IgD-negative memory B cell (primary cell): ENCODE results near the gene GSG1L. TPM values are rescaled to one million over a fixed set of nuclear protein-coding genes. Genes with fewer than 3 reads are reported as not detected.
"Not testable (repeated sequence)": the region's sequence is repeated elsewhere in the genome, so short reads cannot be mapped to it uniquely, and the experiment has no call there.

Experiments
- H3K27ac Mint-ChIP-seq, 3 donors: one replicate each; pipeline ENCODE4 v1.8.0; 2020 to 2022; ENCODE audit warnings: mild to moderate bottlenecking in 3 of 3, mixed read lengths in 3 of 3, moderate library complexity in 1 of 3
- H3K27me3 Mint-ChIP-seq: one replicate; pipeline ENCODE4 v1.8.0; 2021; ENCODE audit warnings: mixed read lengths
- H3K36me3 Mint-ChIP-seq: one replicate; pipeline ENCODE4 v1.8.0; 2020; ENCODE audit warnings: mild to moderate bottlenecking, mixed read lengths
- H3K4me1 Mint-ChIP-seq, 3 donors: one replicate each; pipeline ENCODE4 v1.8.0; 2020 to 2022; ENCODE audit warnings: mixed read lengths in 3 of 3, mild to moderate bottlenecking in 1 of 3
- H3K4me3 Mint-ChIP-seq, 4 donors: one replicate each; pipeline ENCODE4 v1.8.0; 2020 to 2022; ENCODE audit warnings: mild to moderate bottlenecking in 4 of 4, mixed read lengths in 4 of 4, moderate library complexity in 3 of 4
- H3K9me3 Mint-ChIP-seq, 3 donors: one replicate each; pipeline ENCODE4 v1.8.0; 2020 to 2021; ENCODE audit warnings: mixed read lengths in 3 of 3, mild to moderate bottlenecking in 1 of 3
- polyA plus RNA-seq: library from polyadenylated mRNA; unstranded; fragments of 300-500 nt; fragmentation: Illumina TruSeq; gene quantifications from one replicate; pipeline ENCODE4 v1.2.3, GENCODE V29; 2021

Gene GSG1L
- polyA plus RNA-seq, 1 donor from 2014 or later, result not detected

DNA sequence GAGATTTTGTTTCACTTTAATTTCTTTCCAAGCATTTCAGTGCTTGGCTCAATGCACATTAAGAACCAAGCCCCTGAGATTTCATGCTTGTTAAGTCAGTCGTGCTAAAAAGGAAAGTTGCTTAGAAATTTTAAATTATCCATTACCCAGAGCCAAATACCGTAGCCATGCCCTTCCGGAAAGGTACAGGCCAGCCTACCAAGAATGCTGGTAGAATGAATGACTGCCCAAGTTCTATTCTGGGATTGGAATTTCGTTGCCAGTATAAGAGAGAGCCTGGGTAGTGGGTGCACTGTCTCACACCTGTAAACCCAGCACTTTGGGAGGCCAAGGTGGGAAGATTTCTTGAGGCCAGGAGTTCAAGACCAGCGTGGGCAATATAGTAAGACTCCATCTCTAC lies 319.6 kb downstream of the GSG1L start:
- Mint-ChIP-seq H3K27me3 (no peaks in the 10 kb centered on the region), H3K9me3 (peaks cover 0 to 4% (median 0%) of the 10 kb centered on the region in 3 donors), H3K4me1 (peaks cover 0 to 3% (median 2%) of the 10 kb centered on the region in 3 donors), H3K4me3 (no peak overlapping the region), H3K27ac (no peak overlapping the region), H3K36me3 (peaks cover 18% of the 10 kb centered on the region)

DNA sequence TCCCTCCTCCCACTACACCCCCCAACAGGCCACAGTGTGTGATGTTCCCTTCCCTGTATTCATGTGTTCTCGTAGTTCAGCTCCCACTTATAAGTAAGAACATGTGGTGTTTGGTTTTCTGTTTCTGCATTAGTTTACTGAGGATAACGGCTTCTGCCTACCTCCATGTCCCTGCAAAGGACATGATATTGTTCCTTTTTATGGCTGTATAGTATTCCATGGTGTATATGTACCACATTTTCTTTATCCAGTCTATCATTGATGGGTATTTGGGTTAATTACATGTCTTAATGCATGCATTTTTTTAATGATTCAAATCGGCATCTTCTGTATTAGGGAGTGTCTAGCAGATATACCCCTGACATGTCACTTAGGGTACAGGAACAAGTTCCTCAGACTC lies 320.5 kb downstream of the GSG1L start:
- not testable (repeated sequence) for H3K4me1 Mint-ChIP-seq, H3K27me3 Mint-ChIP-seq, H3K27ac Mint-ChIP-seq, H3K9me3 Mint-ChIP-seq, H3K4me3 Mint-ChIP-seq
- peaks cover 24% of the 10 kb centered on the region for H3K36me3 Mint-ChIP-seq

DNA sequence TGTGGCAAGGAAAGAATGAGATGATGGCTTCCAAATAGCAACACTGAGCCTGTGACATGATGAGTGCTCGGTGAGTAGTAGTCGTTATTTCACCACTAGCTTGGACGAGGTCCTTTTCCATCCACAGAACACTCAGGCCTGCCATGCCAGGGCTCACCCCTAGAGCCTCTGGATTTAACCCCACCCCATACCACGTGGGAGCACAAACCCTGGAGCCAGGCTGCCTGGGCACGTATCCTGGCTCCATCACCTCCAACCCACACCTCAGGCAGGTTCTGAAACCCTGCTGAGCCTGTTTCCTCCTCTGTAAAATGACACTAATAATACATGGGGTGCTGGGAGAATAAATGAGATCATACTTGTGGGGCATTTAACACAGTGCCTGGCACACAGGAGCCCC lies 321.2 kb downstream of the GSG1L start:
- H3K9me3 Mint-ChIP-seq, result peaks cover 0 to 4% (median 0%) of the 10 kb centered on the region in 3 donors
- H3K27me3 Mint-ChIP-seq, result no peaks in the 10 kb centered on the region
- peaks cover 0 to 2% (median 0%) of the 10 kb centered on the region in 3 donors for H3K4me1 Mint-ChIP-seq
- no peak overlapping the region for H3K27ac Mint-ChIP-seq
- peaks cover 25% of the 10 kb centered on the region for H3K36me3 Mint-ChIP-seq
- H3K4me3 Mint-ChIP-seq, result no peak overlapping the region

DNA sequence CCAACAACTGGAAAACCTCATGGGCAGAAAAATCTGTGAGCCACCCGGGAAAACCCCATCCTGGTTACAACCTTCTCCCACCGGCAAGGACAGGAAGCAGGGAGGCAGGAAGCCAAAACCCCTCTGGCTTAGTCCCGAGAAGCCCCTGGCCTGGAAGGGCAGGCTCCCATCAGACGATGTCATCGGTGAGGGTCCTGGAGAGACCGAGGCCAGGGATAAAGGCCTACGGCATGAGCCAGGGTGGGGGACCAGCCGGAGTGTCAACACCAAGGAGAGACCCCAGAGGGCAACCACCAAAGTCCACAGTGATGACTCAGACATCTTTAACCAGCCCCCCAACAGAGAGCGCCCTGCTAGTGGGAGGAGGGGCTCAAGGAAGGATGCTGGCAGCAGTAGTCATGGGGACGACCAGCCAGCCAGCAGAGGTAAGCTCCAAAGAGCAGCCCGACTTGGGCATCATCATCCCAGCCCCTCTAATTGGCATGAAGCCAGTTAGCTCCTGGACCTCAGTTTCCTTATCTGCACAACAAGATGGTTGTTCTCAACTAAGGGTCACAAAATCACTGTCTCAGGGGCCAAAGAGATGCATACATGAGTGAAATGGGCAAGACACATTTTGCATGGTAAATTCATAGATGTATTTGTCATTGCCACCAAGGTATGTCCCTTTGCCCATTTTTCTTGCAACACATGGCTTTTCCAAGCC lies 322.9 kb downstream of the GSG1L start:
- Mint-ChIP-seq H3K4me3 (no peak overlapping the region), H3K9me3 (peaks cover 0 to 4% (median 0%) of the 10 kb centered on the region in 3 donors), H3K4me1 (peaks cover 0 to 2% (median 0%) of the 10 kb centered on the region in 3 donors), H3K27me3 (no peaks in the 10 kb centered on the region), H3K36me3 (peaks cover 28% of the 10 kb centered on the region), H3K27ac (no peak overlapping the region)

DNA sequence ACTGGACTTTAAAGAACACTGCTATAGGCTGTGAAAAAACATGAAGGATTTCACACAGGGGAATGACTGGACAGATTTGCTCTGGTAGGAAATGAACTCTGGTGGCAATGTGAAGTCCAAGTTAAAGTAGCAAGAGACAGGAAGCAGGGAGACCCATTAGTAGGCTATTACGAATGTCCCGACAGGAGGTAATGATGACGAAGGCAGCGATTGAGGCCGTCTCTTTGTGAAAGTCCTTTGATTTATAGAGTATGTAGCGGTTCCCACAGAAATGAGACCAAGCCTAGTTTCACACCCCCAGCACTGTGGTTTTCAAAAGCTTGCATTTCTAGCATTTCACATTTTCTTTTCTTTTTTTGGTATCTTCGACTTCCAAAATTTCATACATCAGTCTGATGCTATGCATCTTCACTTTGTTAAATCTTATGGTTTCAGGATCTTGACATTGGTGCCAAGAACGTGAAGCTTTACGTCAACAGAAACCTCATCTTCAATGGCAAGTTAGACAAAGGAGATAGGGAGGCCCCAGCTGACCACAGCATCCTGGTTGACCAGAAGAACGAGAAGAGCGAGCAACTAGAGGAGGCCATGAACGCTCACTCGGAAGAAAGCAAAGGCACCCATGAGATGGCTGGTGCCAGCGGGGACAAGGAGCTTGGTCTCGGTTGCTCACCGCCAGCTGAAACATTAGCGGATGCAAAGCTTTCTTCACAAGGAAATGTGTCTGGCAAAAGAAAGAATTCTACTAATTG lies 323.7 kb downstream of the GSG1L start:
- H3K36me3 Mint-ChIP-seq, result peaks cover 27% of the 10 kb centered on the region
- no peak overlapping the region for H3K27ac Mint-ChIP-seq
- H3K27me3 Mint-ChIP-seq, result no peaks in the 10 kb centered on the region
- peaks cover 0 to 2% (median 0%) of the 10 kb centered on the region in 3 donors for H3K4me1 Mint-ChIP-seq
- H3K9me3 Mint-ChIP-seq, result peaks cover 0 to 4% (median 0%) of the 10 kb centered on the region in 3 donors
- H3K4me3 Mint-ChIP-seq, result no peak overlapping the region

DNA sequence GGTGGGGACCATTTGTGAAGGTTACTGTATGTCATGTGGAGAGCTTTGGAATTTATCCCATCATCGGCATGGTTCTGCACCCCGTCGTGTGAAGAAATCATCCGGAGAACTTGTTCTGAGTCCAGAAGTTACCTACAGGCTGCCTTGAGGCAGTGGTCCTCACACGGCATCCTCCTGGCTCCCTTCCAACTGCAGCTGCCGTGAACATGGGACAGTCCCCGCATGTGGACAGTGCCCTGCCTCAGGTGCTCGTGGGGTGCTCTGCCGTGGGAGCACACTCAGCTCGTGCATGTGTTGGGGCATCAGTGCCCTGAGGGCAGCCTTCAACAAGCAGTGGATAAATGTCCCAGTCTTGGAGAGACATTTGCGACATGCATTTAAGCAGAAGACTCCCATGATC lies 324.9 kb downstream of the GSG1L start:
- Mint-ChIP-seq H3K36me3 (peaks cover 27% of the 10 kb centered on the region), H3K27me3 (no peaks in the 10 kb centered on the region), H3K9me3 (peaks cover 0 to 4% (median 0%) of the 10 kb centered on the region in 3 donors), H3K4me3 (no peak overlapping the region), H3K27ac (no peak overlapping the region), H3K4me1 (peaks cover 0 to 2% (median 0%) of the 10 kb centered on the region in 3 donors)

Other genes with a start within 250 kb of the GSG1L start
- 86.1 TPM for gene XPO6, start 148.3 kb upstream of the GSG1L start, polyA plus RNA-seq
- gene SBK1, start 228.8 kb upstream of the GSG1L start, polyA plus RNA-seq, result 0.68 TPM